K562 (cell line): ENCODE measurements around the gene PLA2G15. TPM values are rescaled to one million over a fixed set of nuclear protein-coding genes. Genes with fewer than 3 reads are reported as not detected.

ENCODE experiments used
- ATF1 ChIP-seq, 2 experiments: fragments of 450-650 bp in 1 of 2; IDR thresholded peaks; 2 replicates each; pipeline ENCODE4 v1.6.1; 2016; ENCODE audit warnings: missing compliant biosample characterization in 1 of 2, missing genetic modification characterization in 1 of 2
- CC2D1A ChIP-seq: fragments of 450-650 bp; IDR thresholded peaks from 2 replicates; pipeline ENCODE4 v1.6.1; 2017; ENCODE audit warnings: mild to moderate bottlenecking
- ERF ChIP-seq: fragments of 450-650 bp; formaldehyde crosslinking; IDR thresholded peaks from 2 replicates; pipeline ENCODE4 v1.4.0; 2020; ENCODE audit warnings: mild to moderate bottlenecking, mixed read lengths
- FOXJ3 ChIP-seq: sonication (generic); formaldehyde crosslinking; IDR thresholded peaks from 2 replicates; pipeline ENCODE4 v1.4.0; 2020; ENCODE audit warnings: mild to moderate bottlenecking, missing genetic modification reagents
- GTF2A2 ChIP-seq: IDR thresholded peaks from 2 replicates; pipeline ENCODE4 v1.6.1; 2016; ENCODE audit warnings: mild to moderate bottlenecking, missing genetic modification characterization, missing compliant biosample characterization
- MBD2 ChIP-seq: sonication (generic); IDR thresholded peaks from 2 replicates; pipeline ENCODE4 v1.6.1; 2016; ENCODE audit warnings: low read depth, borderline replicate concordance
- MED1 ChIP-seq: sonication (generic); formaldehyde crosslinking; IDR thresholded peaks from 2 replicates; pipeline ENCODE4 v1.8.1; 2023; ENCODE audit warnings: missing genetic modification reagents, borderline replicate concordance
- PCBP1 ChIP-seq: fragments of 200-400 bp; formaldehyde crosslinking; IDR thresholded peaks from 2 replicates; pipeline ENCODE4 v1.6.1; 2018; ENCODE audit warnings: mild to moderate bottlenecking, low read depth, low read length; ENCODE audit not compliant: poor library complexity, severe bottlenecking
- RCOR1 ChIP-seq, 2 experiments: IDR thresholded peaks; 2 replicates each; pipeline ENCODE4 v1.6.1; 2012; ENCODE audit warnings: low read depth in 2 of 2, low read length in 2 of 2, borderline replicate concordance in 1 of 2, improper control_type of control experiment in 1 of 2
- SUPT5H ChIP-seq: fragments of 450-650 bp; IDR thresholded peaks from 2 replicates; pipeline ENCODE4 v1.6.1; 2016
- ZNF263 ChIP-seq: sonication (generic); formaldehyde crosslinking; IDR thresholded peaks from 2 replicates; pipeline ENCODE4 v1.8.0; 2022; ENCODE audit warnings: mild to moderate bottlenecking, missing genetic modification reagents, borderline replicate concordance
- ZNF507 ChIP-seq: conservative IDR thresholded peaks from 2 replicates; pipeline ENCODE4 v1.6.1; 2017; ENCODE audit warnings: missing genetic modification characterization, missing compliant biosample characterization
- ZNF707 ChIP-seq: fragments of 250-450 bp; sonication (Bioruptor Pico); conservative IDR thresholded peaks from 2 replicates; pipeline ENCODE4 v1.8.0; 2022; ENCODE audit warnings: inconsistent platforms, mild to moderate bottlenecking, moderate library complexity
- polyA plus RNA-seq, 8 experiments: library from polyadenylated mRNA; depleted of rRNA in 4 of 8; stranded (reverse) in 5 of 8; unstranded in 3 of 8; fragments of >200 nt; fragmentation: Nextera tagmentation in 2 of 8; fragmentation: Illumina TruSeq in 1 of 8; extraction: Ambion mirVana in 2 of 8; extraction: Trizol in 1 of 8; gene quantifications; 2 replicates each; pipeline versions ENCODE4 v1.2.1 to v1.2.3, GENCODE V29; 2011 to 2014; ENCODE audit warnings: inconsistent platforms in 1 of 8, missing spikeins in 1 of 8
- total RNA-seq, 7 experiments: library from RNA; depleted of rRNA in 6 of 7; stranded (reverse); fragments of >200 nt in 6 of 7; fragmentation: Illumina TruSeq in 2 of 7; extraction: Trizol in 2 of 7; gene quantifications; 2 replicates each; pipeline versions ENCODE4 v1.2.1 to v1.2.3, GENCODE V29; 2011 to 2021; ENCODE audit warnings: low replicate concordance in 1 of 7
- TF ChIP-seq, protein P1 (sequence below): fragments of 450-650 bp; conservative IDR thresholded peaks from 2 replicates; pipeline ENCODE4 v1.6.1; 2016; ENCODE audit warnings: missing genetic modification characterization, low read depth, mild to moderate bottlenecking, missing compliant biosample characterization, moderate library complexity
- TF ChIP-seq, protein P2 (sequence below): IDR thresholded peaks from 2 replicates; pipeline ENCODE4 v1.6.1; 2014; ENCODE audit warnings: antibody characterized with exemption
- TF ChIP-seq, protein P3 (sequence below): sonication (generic); formaldehyde crosslinking; IDR thresholded peaks from 2 replicates; pipeline ENCODE4 v1.8.1; 2022; ENCODE audit warnings: missing genetic modification reagents
- TF ChIP-seq, protein P4 (sequence below), 2 experiments: fragments of 450-650 bp in 1 of 2; IDR thresholded peaks; 2 replicates each; pipeline ENCODE4 v1.6.1; 2011 to 2017; ENCODE audit warnings: low read depth in 2 of 2, antibody characterized with exemption in 1 of 2, borderline replicate concordance in 1 of 2, low read length in 1 of 2, mild to moderate bottlenecking in 1 of 2, mixed read lengths in 1 of 2; ENCODE audit not compliant: control insufficient read depth in 1 of 2
- TF ChIP-seq, protein P5 (sequence below): fragments of 450-650 bp; formaldehyde crosslinking; IDR thresholded peaks from 2 replicates; pipeline ENCODE4 v1.4.0; 2020; ENCODE audit warnings: mild to moderate bottlenecking, moderate library complexity

The PLA2G15 gene
- total and polyA plus RNA-seq, 9 of the 15 experiments (the other 6 are each of a cell fraction or from before 2014, with no cell fraction given) = 0.42 to 8.6 (median 4.8) TPM

DNA sequence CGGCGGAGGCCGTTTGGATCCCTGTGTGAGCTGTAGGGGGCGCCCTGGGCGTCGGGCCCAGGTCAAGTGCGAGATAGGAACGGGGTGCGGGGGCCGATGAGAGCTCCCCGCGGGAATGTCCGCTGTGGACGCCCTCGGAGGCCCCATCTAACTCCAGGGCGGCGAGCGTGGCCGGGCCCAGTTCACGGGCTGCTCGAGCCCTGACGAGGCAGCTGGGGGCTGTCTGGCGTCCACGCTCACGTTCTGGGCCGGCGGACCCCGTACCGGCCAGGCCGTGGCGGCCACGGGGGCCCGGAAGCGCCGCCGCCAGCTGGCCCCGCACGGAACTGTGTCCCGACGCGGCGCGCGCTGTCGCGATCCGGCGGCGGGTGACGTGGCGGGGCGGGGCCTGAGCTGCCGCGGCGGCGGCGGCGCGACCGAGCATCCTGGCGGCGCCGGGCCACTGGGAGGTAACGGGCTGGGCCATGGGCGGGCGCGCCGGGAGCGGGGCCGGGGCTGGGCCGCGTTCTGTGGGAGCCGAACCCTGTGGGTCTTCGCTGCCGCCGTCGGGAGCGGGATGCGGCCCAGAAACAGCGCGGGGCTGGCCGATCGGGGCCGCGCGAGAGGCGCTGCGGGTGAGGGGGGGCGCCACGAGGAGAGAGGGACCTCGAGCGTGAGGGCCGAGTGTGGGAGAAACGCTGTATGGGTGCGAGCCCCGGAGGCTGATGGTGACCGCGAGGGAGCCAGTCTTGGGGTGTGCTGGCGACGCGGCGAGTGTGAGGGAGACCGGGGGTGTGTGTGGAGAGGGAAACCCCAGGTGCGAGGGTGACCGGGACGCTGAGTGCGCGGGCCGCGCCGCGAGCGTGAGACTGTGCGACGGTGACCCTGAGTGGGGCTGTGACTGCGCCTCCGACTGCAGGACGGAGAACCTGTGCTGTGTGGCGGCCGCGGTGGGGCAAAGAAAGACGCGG lies 19.2 kb downstream of the PLA2G15 start, which contains the start of gene SLC7A6 (continued):
- TF ChIP-seq CC2D1A (no peak), PCBP1 (peak; percentile 27), ZNF263 (CRISPR knock-in tag) (peak; percentile 56; the same call in 1 of the 2 replicates), ZNF707 (no peak), ERF (CRISPR knock-in tag) (no peak), FOXJ3 (CRISPR knock-in tag) (no peak), ZNF507 (no peak), GTF2A2 (no peak), SUPT5H (peak; percentile 37), MBD2 (no peak), ATF1 (CRISPR knock-in tag; IDR thresholded peaks at IDR 0.05) (no peak), ATF1 (tag; IDR thresholded peaks at IDR 0.05) (peak; percentile 83), RCOR1 (IDR thresholded peaks at IDR 0.05; ENCODE audit: borderline replicate concordance in 1 of 2, low read depth in 2 of 2, low read length in 2 of 2) (peak in 1 of 2 experiments; percentile 3; a peak in 1 of 4 replicates), MED1 (CRISPR knock-in tag) (peak; percentile 71; the same call in 1 of the 2 replicates)
- TF ChIP-seq, protein P1, sequence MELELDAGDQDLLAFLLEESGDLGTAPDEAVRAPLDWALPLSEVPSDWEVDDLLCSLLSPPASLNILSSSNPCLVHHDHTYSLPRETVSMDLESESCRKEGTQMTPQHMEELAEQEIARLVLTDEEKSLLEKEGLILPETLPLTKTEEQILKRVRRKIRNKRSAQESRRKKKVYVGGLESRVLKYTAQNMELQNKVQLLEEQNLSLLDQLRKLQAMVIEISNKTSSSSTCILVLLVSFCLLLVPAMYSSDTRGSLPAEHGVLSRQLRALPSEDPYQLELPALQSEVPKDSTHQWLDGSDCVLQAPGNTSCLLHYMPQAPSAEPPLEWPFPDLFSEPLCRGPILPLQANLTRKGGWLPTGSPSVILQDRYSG (tag) = no peak
- TF ChIP-seq, protein P2, sequence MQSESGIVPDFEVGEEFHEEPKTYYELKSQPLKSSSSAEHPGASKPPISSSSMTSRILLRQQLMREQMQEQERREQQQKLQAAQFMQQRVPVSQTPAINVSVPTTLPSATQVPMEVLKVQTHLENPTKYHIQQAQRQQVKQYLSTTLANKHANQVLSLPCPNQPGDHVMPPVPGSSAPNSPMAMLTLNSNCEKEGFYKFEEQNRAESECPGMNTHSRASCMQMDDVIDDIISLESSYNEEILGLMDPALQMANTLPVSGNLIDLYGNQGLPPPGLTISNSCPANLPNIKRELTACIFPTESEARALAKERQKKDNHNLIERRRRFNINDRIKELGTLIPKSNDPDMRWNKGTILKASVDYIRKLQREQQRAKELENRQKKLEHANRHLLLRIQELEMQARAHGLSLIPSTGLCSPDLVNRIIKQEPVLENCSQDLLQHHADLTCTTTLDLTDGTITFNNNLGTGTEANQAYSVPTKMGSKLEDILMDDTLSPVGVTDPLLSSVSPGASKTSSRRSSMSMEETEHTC = no peak
- TF ChIP-seq, protein P3, sequence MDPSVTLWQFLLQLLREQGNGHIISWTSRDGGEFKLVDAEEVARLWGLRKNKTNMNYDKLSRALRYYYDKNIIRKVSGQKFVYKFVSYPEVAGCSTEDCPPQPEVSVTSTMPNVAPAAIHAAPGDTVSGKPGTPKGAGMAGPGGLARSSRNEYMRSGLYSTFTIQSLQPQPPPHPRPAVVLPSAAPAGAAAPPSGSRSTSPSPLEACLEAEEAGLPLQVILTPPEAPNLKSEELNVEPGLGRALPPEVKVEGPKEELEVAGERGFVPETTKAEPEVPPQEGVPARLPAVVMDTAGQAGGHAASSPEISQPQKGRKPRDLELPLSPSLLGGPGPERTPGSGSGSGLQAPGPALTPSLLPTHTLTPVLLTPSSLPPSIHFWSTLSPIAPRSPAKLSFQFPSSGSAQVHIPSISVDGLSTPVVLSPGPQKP (CRISPR knock-in tag) = no peak
- TF ChIP-seq, protein P4, sequence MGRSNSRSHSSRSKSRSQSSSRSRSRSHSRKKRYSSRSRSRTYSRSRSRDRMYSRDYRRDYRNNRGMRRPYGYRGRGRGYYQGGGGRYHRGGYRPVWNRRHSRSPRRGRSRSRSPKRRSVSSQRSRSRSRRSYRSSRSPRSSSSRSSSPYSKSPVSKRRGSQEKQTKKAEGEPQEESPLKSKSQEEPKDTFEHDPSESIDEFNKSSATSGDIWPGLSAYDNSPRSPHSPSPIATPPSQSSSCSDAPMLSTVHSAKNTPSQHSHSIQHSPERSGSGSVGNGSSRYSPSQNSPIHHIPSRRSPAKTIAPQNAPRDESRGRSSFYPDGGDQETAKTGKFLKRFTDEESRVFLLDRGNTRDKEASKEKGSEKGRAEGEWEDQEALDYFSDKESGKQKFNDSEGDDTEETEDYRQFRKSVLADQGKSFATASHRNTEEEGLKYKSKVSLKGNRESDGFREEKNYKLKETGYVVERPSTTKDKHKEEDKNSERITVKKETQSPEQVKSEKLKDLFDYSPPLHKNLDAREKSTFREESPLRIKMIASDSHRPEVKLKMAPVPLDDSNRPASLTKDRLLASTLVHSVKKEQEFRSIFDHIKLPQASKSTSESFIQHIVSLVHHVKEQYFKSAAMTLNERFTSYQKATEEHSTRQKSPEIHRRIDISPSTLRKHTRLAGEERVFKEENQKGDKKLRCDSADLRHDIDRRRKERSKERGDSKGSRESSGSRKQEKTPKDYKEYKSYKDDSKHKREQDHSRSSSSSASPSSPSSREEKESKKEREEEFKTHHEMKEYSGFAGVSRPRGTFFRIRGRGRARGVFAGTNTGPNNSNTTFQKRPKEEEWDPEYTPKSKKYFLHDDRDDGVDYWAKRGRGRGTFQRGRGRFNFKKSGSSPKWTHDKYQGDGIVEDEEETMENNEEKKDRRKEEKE (IDR thresholded peaks at IDR 0.05; ENCODE audit: borderline replicate concordance in 1 of 2, control insufficient read depth in 1 of 2, low read depth in 2 of 2, low read length in 1 of 2) = no peak
- TF ChIP-seq, protein P5, sequence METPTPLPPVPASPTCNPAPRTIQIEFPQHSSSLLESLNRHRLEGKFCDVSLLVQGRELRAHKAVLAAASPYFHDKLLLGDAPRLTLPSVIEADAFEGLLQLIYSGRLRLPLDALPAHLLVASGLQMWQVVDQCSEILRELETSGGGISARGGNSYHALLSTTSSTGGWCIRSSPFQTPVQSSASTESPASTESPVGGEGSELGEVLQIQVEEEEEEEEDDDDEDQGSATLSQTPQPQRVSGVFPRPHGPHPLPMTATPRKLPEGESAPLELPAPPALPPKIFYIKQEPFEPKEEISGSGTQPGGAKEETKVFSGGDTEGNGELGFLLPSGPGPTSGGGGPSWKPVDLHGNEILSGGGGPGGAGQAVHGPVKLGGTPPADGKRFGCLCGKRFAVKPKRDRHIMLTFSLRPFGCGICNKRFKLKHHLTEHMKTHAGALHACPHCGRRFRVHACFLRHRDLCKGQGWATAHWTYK = no peak
